Caco-2 (cell line): Measurements from ENCODE around the gene STMP1. TPM values are rescaled to one million over a fixed set of nuclear protein-coding genes. Genes with fewer than 3 reads are reported as not detected.

Source experiments
- BruUV-seq: library from RNA; stranded (reverse); fragments of 400-500 nt; replicated peaks from 2 replicates; lab custom pipeline; 2021; lab: Mats Ljungman, UMichigan
- CTCF ChIA-PET: fragments of 300-600 bp; sonication (Branson Sonifier 250); formaldehyde crosslinking; loops from one replicate; lab custom pipeline; 2022; ENCODE audit warnings: antibody characterized with exemption; lab: Charles Lee
- POLR2A ChIA-PET: fragments of 300-600 bp; sonication (Branson Sonifier 250); formaldehyde crosslinking; loops from one replicate; lab custom pipeline; 2022; ENCODE audit warnings: antibody characterized with exemption; lab: Charles Lee
- DNase-seq, 2 experiments: peaks; one replicate each; pipeline versions ENCODE4 v3.0.0 to v3.0.0-alpha.2; 2020 to 2022
- H3K27me3 ChIP-seq: replicated peaks from 2 replicates; pipeline ENCODE4 v1.6.0; 2011; ENCODE audit warnings: low read length; ENCODE audit not compliant: control insufficient read depth, insufficient read depth
- H3K36me3 ChIP-seq: 2 replicates; pipeline ENCODE4 v1.5.1; 2011; ENCODE audit warnings: low read length; ENCODE audit not compliant: control insufficient read depth, insufficient read depth
- H3K4me1 ChIP-seq: fragments of 250-450 bp; sonication (Bioruptor Pico); 2 replicates; pipeline ENCODE4 v1.5.1; 2020; ENCODE audit warnings: mild to moderate bottlenecking
- H3K4me3 ChIP-seq: 2 replicates; pipeline ENCODE4 v1.5.1; 2011; ENCODE audit warnings: low read depth, mild to moderate bottlenecking, control low read depth, low read length
- H3K9me3 ChIP-seq: fragments of 250-450 bp; sonication (Bioruptor Pico); 2 replicates; pipeline ENCODE4 v1.5.1; 2020; ENCODE audit warnings: mild to moderate bottlenecking, moderate library complexity
- H3K27ac Mint-ChIP-seq: one replicate; pipeline ENCODE4 v1.8.0; 2022; ENCODE audit warnings: mixed read lengths; ENCODE audit not compliant: unreplicated experiment
- H3K27me3 Mint-ChIP-seq: one replicate; pipeline ENCODE4 v1.8.0; 2022; ENCODE audit warnings: mixed read lengths; ENCODE audit not compliant: insufficient read depth, unreplicated experiment
- H3K36me3 Mint-ChIP-seq: one replicate; pipeline ENCODE4 v1.8.0; 2022; ENCODE audit warnings: mild to moderate bottlenecking, mixed read lengths; ENCODE audit not compliant: insufficient read depth, unreplicated experiment
- H3K4me1 Mint-ChIP-seq: one replicate; pipeline ENCODE4 v1.8.0; 2022; ENCODE audit warnings: low read depth, mixed read lengths; ENCODE audit not compliant: unreplicated experiment
- H3K4me3 Mint-ChIP-seq: one replicate; pipeline ENCODE4 v1.8.0; 2022; ENCODE audit warnings: mild to moderate bottlenecking, moderate library complexity, mixed read lengths; ENCODE audit not compliant: unreplicated experiment
- H3K9me3 Mint-ChIP-seq: one replicate; pipeline ENCODE4 v1.8.0; 2022; ENCODE audit warnings: mixed read lengths; ENCODE audit not compliant: unreplicated experiment
- CTCF ChIP-seq, 2 experiments: fragments of 200-600 bp in 1 of 2; IDR thresholded peaks; 1 replicate in 1 of 2; 2 replicates in 1 of 2; pipeline versions ENCODE4 v1.5.1 to v1.8.0; 2011 to 2022; ENCODE audit warnings: antibody characterized with exemption in 1 of 2, control low read depth in 1 of 2, inconsistent platforms in 1 of 2, low read depth in 1 of 2, low read length in 1 of 2, mild to moderate bottlenecking in 1 of 2, moderate library complexity in 1 of 2; ENCODE audit not compliant: insufficient read depth in 1 of 2, severe bottlenecking in 1 of 2, unreplicated experiment in 1 of 2
- intact Hi-C: fragments of 100-400 bp; cut with micrococcal nuclease; formaldehyde crosslinking; loops from one replicate; pipeline ENCODE4 v1.10.0; 2022; ENCODE audit not compliant: unreplicated experiment
- total RNA-seq: library from RNA; stranded (reverse); gene quantifications from 2 replicates; pipeline ENCODE4 v1.2.3, GENCODE V29; 2022

STMP1 gene
- total RNA-seq, 1 experiment from 2014 or later, result 21.5 TPM

- Mint-ChIP-seq H3K27me3 (no peaks in the 10 kb centered on the region), H3K9me3 (no peaks in the 10 kb centered on the region), H3K36me3 (peaks cover 5% of the 10 kb centered on the region), H3K27ac (no peak overlapping the region), H3K4me1 (no peaks in the 10 kb centered on the region), H3K4me3 (no peak overlapping the region)
- H3K4me1 ChIP-seq, result peaks cover 12% of the 10 kb centered on the region; the same call in 1 of the 2 replicates
- peak in 1 of 2 experiments; percentile 20 for DNase-seq
- intact Hi-C loops, result no loop called here
- TF ChIP-seq CTCF (IDR thresholded peaks at IDR 0.05; ENCODE audit: insufficient read depth in 1 of 2, low read depth in 1 of 2, low read length in 1 of 2, severe bottlenecking in 1 of 2, unreplicated experiment in 1 of 2), result no peak
- ChIA-PET CTCF (interaction anchor here (0.8 kb wide), 1 partner anchor 35 kb away, joined by 3 read pairs; no protein-coding TSS in a partner anchor), POLR2A (no interaction called here)
- no peaks in the 10 kb centered on the region for H3K36me3 ChIP-seq
- BruUV-seq, result no TSS peak
- H3K4me3 ChIP-seq, result no peak overlapping the region
- H3K27me3 ChIP-seq, result no peaks in the 10 kb centered on the region
- H3K9me3 ChIP-seq, result no peaks in the 10 kb centered on the region
Observed at GRCh38 chr7:135708041-135708440, 45.7 kb downstream of the STMP1 start.

GRCh38 chr7:135709508-135709907 lies 47.2 kb downstream of the STMP1 start:
- Mint-ChIP-seq H3K36me3 (no peaks in the 10 kb centered on the region), H3K27ac (no peak overlapping the region), H3K4me1 (no peaks in the 10 kb centered on the region), H3K27me3 (no peaks in the 10 kb centered on the region), H3K4me3 (no peak overlapping the region), H3K9me3 (no peaks in the 10 kb centered on the region)
- Histone ChIP-seq H3K27me3 (no peaks in the 10 kb centered on the region), H3K4me3 (no peak overlapping the region), H3K4me1 (peaks cover 20% of the 10 kb centered on the region), H3K9me3 (no peaks in the 10 kb centered on the region), H3K36me3 (no peaks in the 10 kb centered on the region)
- no peak for TF ChIP-seq CTCF (IDR thresholded peaks at IDR 0.05; ENCODE audit: insufficient read depth in 1 of 2, low read depth in 1 of 2, low read length in 1 of 2, severe bottlenecking in 1 of 2, unreplicated experiment in 1 of 2)
- no peak for DNase-seq
- BruUV-seq, result no TSS peak
- intact Hi-C loops, result no loop called here
- CTCF ChIA-PET, result interaction anchor here (0.6 kb wide), 1 partner anchor 436 kb away, joined by 3 read pairs; no protein-coding TSS in a partner anchor
- POLR2A ChIA-PET, result no interaction called here

GRCh38 chr7:135710417-135711138 lies 48.3 kb downstream of the STMP1 start:
- peak; percentile 63 to 93 for TF ChIP-seq CTCF (IDR thresholded peaks at IDR 0.05; ENCODE audit: insufficient read depth in 1 of 2, low read depth in 1 of 2, low read length in 1 of 2, severe bottlenecking in 1 of 2, unreplicated experiment in 1 of 2)
- Histone ChIP-seq H3K4me3 (no peak overlapping the region), H3K27me3 (no peaks in the 10 kb centered on the region), H3K36me3 (no peaks in the 10 kb centered on the region), H3K9me3 (no peaks in the 10 kb centered on the region), H3K4me1 (peaks cover 25% of the 10 kb centered on the region)
- Mint-ChIP-seq H3K4me1 (no peaks in the 10 kb centered on the region), H3K27me3 (no peaks in the 10 kb centered on the region), H3K27ac (no peak overlapping the region), H3K4me3 (no peak overlapping the region), H3K36me3 (no peaks in the 10 kb centered on the region), H3K9me3 (no peaks in the 10 kb centered on the region)
- CTCF ChIA-PET, result no interaction called here
- peak in 1 of 2 experiments; percentile 37 for DNase-seq
- intact Hi-C loops, result loop anchor here (1.0 kb wide), 1 partner anchor 38 kb away; no protein-coding TSS in a partner anchor
- BruUV-seq, result no TSS peak
- POLR2A ChIA-PET, result no interaction called here
